Thyroid gland (tissue), 4 donors: ENCODE data around the gene SLC49A4.

Source experiments
- CTCF ChIP-seq, 6 experiments: fragments of 200-600 bp in 3 of 6; fragments of 450-650 bp in 3 of 6; sonication (generic) in 3 of 6; IDR thresholded peaks; one replicate each; pipeline ENCODE4 v1.5.1; 2016 to 2019; ENCODE audit warnings: antibody characterized with exemption in 6 of 6, mild to moderate bottlenecking in 2 of 6, inconsistent platforms in 1 of 6, moderate library complexity in 1 of 6
- POLR2A ChIP-seq, 2 donors: fragments of 450-650 bp; IDR thresholded peaks; one replicate each; pipeline ENCODE4 v1.6.1; 2017; ENCODE audit warnings: antibody characterized with exemption in 2 of 2, mild to moderate bottlenecking in 2 of 2, moderate library complexity in 1 of 2

- TF ChIP-seq CTCF (IDR thresholded peaks at IDR 0.05) (no peak), POLR2A (IDR thresholded peaks at IDR 0.05) (no peak)
Measured at GRCh38 chr3:122926322-122926721, 131.5 kb downstream of the SLC49A4 start.
